Esophagus (tissue), 2 donors: ENCODE measurements around the gene GYG2. TPM values are rescaled to one million over a fixed set of nuclear protein-coding genes. Genes with fewer than 3 reads are reported as not detected.
"Not testable (repeated sequence)": the region's sequence is repeated elsewhere in the genome, so short reads cannot be mapped to it uniquely, and the experiment has no call there.

Experiments
- H3K27ac ChIP-seq, 2 donors: one replicate each; pipeline ENCODE4 v1.5.1; 2013; ENCODE audit warnings: low read depth in 2 of 2, mild to moderate bottlenecking in 2 of 2, inconsistent platforms in 1 of 2, low read length in 1 of 2, moderate library complexity in 1 of 2
- H3K27me3 ChIP-seq, 2 donors: one replicate each; pipeline ENCODE4 v1.6.1; 2013; ENCODE audit warnings: low read length in 2 of 2, control low read depth in 1 of 2, mild to moderate bottlenecking in 1 of 2; ENCODE audit not compliant: insufficient read depth in 2 of 2, control insufficient read depth in 1 of 2
- H3K36me3 ChIP-seq, 2 donors: one replicate each; pipeline ENCODE4 v1.6.1; 2013; ENCODE audit warnings: low read length in 1 of 2; ENCODE audit not compliant: control insufficient read depth in 2 of 2, insufficient read depth in 2 of 2
- H3K4me1 ChIP-seq, 2 donors: one replicate each; pipeline ENCODE4 v1.6.1; 2013; ENCODE audit warnings: low read length in 1 of 2; ENCODE audit not compliant: control insufficient read depth in 2 of 2, insufficient read depth in 2 of 2
- H3K4me3 ChIP-seq, 2 donors: one replicate each; pipeline ENCODE4 v1.5.1; 2013; ENCODE audit warnings: low read length in 2 of 2, mild to moderate bottlenecking in 2 of 2, low read depth in 1 of 2, moderate library complexity in 1 of 2
- H3K9me3 ChIP-seq, 2 donors: one replicate each; pipeline ENCODE4 v1.6.1; 2013; ENCODE audit warnings: mild to moderate bottlenecking in 2 of 2, low read depth in 1 of 2, low read length in 1 of 2, moderate library complexity in 1 of 2; ENCODE audit not compliant: control insufficient read depth in 2 of 2, insufficient read depth in 1 of 2
- WGBS, 2 donors: extraction: QIAGEN DNeasy Blood & Tissue Kit; methylation state at CpG; one replicate each; pipeline ENCODE4 v1.1.7; 2013; 5-methylcytosine and 5-hydroxymethylcytosine counted together
- polyA plus RNA-seq, 2 donors: library from polyadenylated mRNA; stranded (reverse); fragments of 200-250 nt; gene quantifications; one replicate each; pipeline ENCODE4 v1.2.3, GENCODE V29; 2013
- donor health status: healthy with polysubstance abuse.
- donor health status: Bipolar disorder and iron deficiency.

The GYG2 gene
- polyA plus RNA-seq, 2 donors = 0.16 to 0.42 TPM

DNA sequence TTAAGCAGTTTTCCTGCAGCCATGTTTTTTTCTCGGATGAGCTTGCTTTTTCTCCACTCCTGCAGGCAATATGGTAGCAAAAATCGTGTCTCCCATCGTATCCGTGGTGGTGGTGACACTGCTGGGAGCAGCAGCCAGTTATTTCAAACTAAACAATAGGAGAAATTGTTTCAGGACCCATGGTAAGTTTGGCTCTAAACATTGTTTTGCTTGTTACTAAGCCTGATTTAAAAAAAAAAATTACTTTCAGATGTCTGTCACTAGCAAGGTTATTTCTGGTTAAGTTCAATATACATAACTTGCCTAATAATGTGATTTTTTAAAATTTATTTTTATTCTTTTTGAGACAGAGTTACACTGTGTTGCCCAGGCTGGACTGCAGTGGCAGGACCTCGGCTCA lies 17.5 kb upstream of the GYG2 start:
- 83 to 87% methylated on average over 5 of the region's 5 CpGs for WGBS, 2 donors
- Histone ChIP-seq H3K27ac (no peak overlapping the region), H3K4me3 (no peak overlapping the region), H3K27me3 (no peaks in the 10 kb centered on the region), H3K9me3 (no peaks in the 10 kb centered on the region), H3K36me3 (no peaks in the 10 kb centered on the region), H3K4me1 (no peaks in the 10 kb centered on the region)

DNA sequence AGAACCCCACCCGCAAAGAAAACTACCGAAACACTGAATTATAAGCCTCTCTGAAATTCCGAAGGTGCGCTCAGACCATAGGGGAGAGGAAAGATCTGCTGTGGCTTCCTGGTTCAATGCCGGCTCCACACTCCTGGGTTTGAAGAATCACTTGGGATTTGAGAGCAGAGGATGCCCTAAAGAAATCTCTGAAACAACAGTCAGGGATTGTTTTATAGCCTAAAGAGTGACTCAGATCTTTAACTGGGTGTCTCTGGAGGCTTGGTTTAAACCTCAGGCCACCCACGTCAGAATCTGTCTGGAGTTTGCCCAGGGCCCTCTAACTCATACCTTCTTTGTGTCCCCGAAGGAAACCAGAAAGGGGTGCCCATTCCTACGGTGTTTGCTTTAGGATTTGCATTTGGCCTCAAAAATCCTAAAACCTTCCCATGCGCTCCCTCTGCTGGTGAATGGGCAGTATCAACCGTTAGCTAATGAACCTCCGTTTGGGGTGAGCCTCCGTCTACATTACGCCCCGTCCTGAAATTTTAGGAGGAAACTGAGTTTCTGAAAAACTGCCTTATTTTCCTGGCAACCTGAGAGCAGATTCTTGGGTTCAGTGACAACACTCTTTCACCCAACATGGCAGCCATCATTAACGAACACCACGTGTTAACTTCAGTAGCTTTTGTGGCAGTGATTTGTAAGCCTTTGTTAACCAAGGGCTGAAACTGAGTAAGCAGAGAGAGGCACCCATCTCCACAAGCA lies 16.4 kb upstream of the GYG2 start:
- not testable (repeated sequence) for H3K36me3 ChIP-seq, H3K27me3 ChIP-seq, H3K9me3 ChIP-seq, H3K4me3 ChIP-seq, H3K4me1 ChIP-seq
- 21 to 27% methylated on average over 13 to 14 of the region's 16 CpGs for WGBS, 2 donors
- H3K27ac ChIP-seq = peak overlapping the region in 1 of 2 donors; percentile 49

GRCh38 chrX:2817036-2817435 lies 11.7 kb upstream of the GYG2 start:
- WGBS, 2 donors = 78 to 79% methylated on average over 2 of the region's 2 CpGs

GRCh38 chrX:2819345-2820135 lies 9.2 kb upstream of the GYG2 start:
- H3K9me3 ChIP-seq = no peaks in the 10 kb centered on the region
- WGBS, 2 donors = 46 to 59% methylated on average over 9 of the region's 9 CpGs
- no peaks in the 10 kb centered on the region for H3K27me3 ChIP-seq
- no peaks in the 10 kb centered on the region for H3K36me3 ChIP-seq
- H3K4me3 ChIP-seq = no peak overlapping the region
- H3K4me1 ChIP-seq = no peaks in the 10 kb centered on the region
- H3K27ac ChIP-seq = no peak overlapping the region

More at GRCh38 chrX:2817036-2817435, 11.7 kb upstream of the GYG2 start:
- H3K36me3 ChIP-seq = no peaks in the 10 kb centered on the region
- no peaks in the 10 kb centered on the region for H3K9me3 ChIP-seq
- H3K4me1 ChIP-seq = no peaks in the 10 kb centered on the region
- no peak overlapping the region for H3K4me3 ChIP-seq
- H3K27ac ChIP-seq = no peak overlapping the region
- H3K27me3 ChIP-seq = no peaks in the 10 kb centered on the region

DNA sequence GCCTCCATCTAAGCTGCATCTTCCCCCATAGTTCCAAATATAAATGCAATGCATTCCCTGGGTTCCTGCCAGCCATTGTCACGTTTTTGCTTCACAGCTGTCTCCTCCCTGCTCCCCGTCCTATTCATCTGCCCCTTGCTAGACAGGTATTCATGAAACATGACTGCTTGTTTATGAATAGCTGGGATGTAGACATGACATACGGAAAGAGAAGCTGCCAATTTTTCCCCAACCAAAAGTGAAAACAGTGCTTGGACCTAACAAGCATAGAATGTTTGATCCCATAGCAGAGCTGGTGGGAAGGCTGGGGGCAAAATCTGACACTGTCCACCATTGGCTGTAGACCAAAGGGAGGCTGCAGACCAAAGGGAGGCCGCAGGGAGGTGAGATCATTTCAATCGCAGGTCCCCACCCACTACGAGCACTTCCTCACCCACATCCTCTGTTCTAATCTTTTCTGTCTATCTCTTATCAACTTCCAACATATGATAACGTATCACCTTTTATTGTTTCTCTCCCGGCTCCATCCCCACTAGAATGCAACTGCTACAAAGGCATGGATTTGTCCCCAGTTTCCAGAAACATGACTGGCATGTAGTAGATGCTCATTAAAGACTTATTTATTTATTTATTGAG lies 8.5 kb upstream of the GYG2 start:
- H3K27me3 ChIP-seq = no peaks in the 10 kb centered on the region
- no peaks in the 10 kb centered on the region for H3K9me3 ChIP-seq
- no peak overlapping the region for H3K27ac ChIP-seq
- no peaks in the 10 kb centered on the region for H3K36me3 ChIP-seq
- H3K4me1 ChIP-seq = no peaks in the 10 kb centered on the region
- H3K4me3 ChIP-seq = no peak overlapping the region
- WGBS, 2 donors = 53 to 55% methylated on average over 8 of the region's 8 CpGs

GRCh38 chrX:2823795-2824386 lies 4.8 kb upstream of the GYG2 start:
- 29 to 43% methylated on average over 13 of the region's 13 CpGs for WGBS, 2 donors
- Histone ChIP-seq H3K9me3 (no peaks in the 10 kb centered on the region), H3K36me3 (no peaks in the 10 kb centered on the region), H3K27me3 (no peaks in the 10 kb centered on the region), H3K4me1 (peaks cover 3% of the 10 kb centered on the region in 2 donors), H3K4me3 (no peak overlapping the region), H3K27ac (no peak overlapping the region)

GRCh38 chrX:2824886-2825285 lies 3.8 kb upstream of the GYG2 start:
- Histone ChIP-seq H3K27ac (no peak overlapping the region), H3K4me1 (peaks cover 3 to 9% of the 10 kb centered on the region in 2 donors), H3K36me3 (no peaks in the 10 kb centered on the region), H3K4me3 (no peak overlapping the region), H3K27me3 (no peaks in the 10 kb centered on the region), H3K9me3 (no peaks in the 10 kb centered on the region)

DNA sequence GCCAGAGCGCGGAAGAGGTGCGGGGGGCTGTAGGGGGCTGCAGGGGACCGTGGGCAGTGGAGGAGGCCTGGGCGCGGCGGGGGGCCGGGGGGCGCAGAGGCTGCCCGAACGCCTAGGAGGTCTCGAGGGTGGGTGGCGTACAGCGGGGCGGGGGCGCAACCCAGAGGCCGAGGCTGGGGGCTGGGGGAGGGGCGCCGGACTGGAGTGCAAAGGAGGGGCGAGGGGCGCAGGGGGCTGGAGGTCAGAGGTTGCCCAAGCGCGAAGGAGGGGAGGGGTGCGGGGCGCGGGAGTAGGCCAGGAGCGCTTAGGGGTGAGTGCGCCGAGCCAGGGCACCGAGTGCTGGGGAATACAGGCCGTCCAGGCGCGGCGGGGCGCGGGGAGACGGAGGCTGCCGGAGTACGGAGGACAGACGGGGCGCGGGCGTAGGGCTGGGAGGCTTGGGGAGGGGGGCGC lies 255 bp downstream of the GYG2 start:
- Histone ChIP-seq H3K27ac (no peak overlapping the region), H3K4me1 (peaks cover 3 to 11% of the 10 kb centered on the region in 2 donors), H3K36me3 (no peaks in the 10 kb centered on the region), H3K9me3 (no peaks in the 10 kb centered on the region), H3K27me3 (no peaks in the 10 kb centered on the region), H3K4me3 (peak overlapping the region; percentile 26 to 36)
- 4% methylated on average over 30 to 41 of the region's 44 CpGs for WGBS, 2 donors

DNA sequence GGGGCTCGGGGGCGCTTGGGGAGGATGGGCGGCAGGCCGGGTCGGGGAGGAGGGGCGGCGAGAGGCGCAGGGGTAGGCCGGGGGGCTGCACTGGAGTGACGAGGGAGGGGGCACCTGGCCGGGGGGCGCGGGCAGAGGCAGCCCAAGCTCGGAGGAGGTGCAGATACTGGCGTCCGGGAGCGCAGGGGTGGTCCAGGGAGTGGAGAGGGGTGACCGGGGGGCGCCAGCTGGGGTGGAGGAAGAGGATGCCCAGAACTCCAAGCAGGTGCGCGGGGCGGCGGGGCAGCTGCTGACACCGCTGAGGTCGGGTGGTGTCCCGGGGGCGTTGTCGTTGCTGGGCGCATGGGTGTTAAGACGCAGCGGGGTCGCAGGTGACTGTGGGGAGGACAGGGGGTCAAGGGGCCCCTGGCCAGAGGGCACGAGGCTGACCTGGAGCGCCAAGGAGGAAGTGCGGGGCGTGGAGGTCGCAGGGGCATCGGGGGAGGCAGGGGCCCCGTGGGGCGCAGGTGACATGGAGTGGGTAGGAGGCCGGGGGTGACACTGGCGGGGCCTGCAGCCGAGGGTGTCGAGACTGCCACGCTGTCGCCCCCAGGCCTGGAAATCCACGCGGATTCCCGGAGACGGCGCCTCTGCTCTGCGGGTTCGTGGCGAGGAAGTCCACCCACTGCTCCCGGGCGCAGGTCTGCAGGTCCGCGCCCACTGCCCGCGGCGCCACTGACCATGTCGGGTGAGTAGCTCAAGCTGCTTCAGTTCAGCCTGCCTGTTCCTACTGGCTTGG lies 928 bp downstream of the GYG2 start:
- 20 to 24% methylated on average over 32 to 62 of the region's 62 CpGs for WGBS, 2 donors
- Histone ChIP-seq H3K9me3 (no peaks in the 10 kb centered on the region), H3K27me3 (no peaks in the 10 kb centered on the region), H3K36me3 (no peaks in the 10 kb centered on the region), H3K4me3 (peak overlapping the region; percentile 13 to 36), H3K4me1 (peaks cover 3 to 11% of the 10 kb centered on the region in 2 donors), H3K27ac (no peak overlapping the region)
